NT2/D1 (cell line): Measurements from ENCODE around the gene CCDC107.

Experiments used
- DNase-seq: peaks from one replicate; pipeline ENCODE4 v3.0.0-alpha.2; 2011; ENCODE audit warnings: low read depth, low spot score
- H3K27me3 ChIP-seq: 2 replicates; pipeline ENCODE4 v1.6.0; 2011; ENCODE audit warnings: mild to moderate bottlenecking; ENCODE audit not compliant: insufficient read length, insufficient read depth
- H3K36me3 ChIP-seq: 2 replicates; pipeline ENCODE4 v1.6.1; 2011; ENCODE audit warnings: mild to moderate bottlenecking, low read length, mixed read lengths; ENCODE audit not compliant: insufficient read depth, insufficient read length
- H3K4me1 ChIP-seq: 2 replicates; pipeline ENCODE4 v1.5.1; 2011; ENCODE audit not compliant: insufficient read depth, insufficient read length
- H3K4me3 ChIP-seq: 2 replicates; pipeline ENCODE4 v1.5.1; 2011; ENCODE audit warnings: low read depth; ENCODE audit not compliant: insufficient read length
- H3K9ac ChIP-seq: 2 replicates; pipeline ENCODE4 v1.6.0; 2011; ENCODE audit warnings: low read depth; ENCODE audit not compliant: insufficient read length
- H3K9me3 ChIP-seq: 2 replicates; pipeline ENCODE4 v1.5.1; 2011; ENCODE audit warnings: mild to moderate bottlenecking, low read length; ENCODE audit not compliant: insufficient read depth
- SUZ12 ChIP-seq: IDR thresholded peaks from 2 replicates; pipeline ENCODE4 v1.6.1; 2011; ENCODE audit not compliant: insufficient read length, insufficient read depth; ENCODE audit errors: extremely low read depth
- YY1 ChIP-seq: IDR thresholded peaks from 2 replicates; pipeline ENCODE4 v1.6.1; 2011; ENCODE audit not compliant: insufficient read length, insufficient read depth
- ZNF274 ChIP-seq: IDR thresholded peaks from 2 replicates; pipeline ENCODE4 v1.6.1; 2011; ENCODE audit warnings: mild to moderate bottlenecking, low read depth, low read length

Gene CCDC107

GRCh38 chr9:35708146-35708545 is 50.1 kb downstream of the CCDC107 start:
- no peaks in the 10 kb centered on the region for H3K9me3 ChIP-seq
- no peak overlapping the region for H3K4me3 ChIP-seq
- DNase-seq = no peak
- H3K27me3 ChIP-seq = no peaks in the 10 kb centered on the region
- peaks cover 93% of the 10 kb centered on the region for H3K36me3 ChIP-seq
- no peak overlapping the region for H3K9ac ChIP-seq
- TF ChIP-seq YY1 = no peak
- TF ChIP-seq SUZ12 = no peak
- no peak for TF ChIP-seq ZNF274
- peaks cover 11% of the 10 kb centered on the region for H3K4me1 ChIP-seq

DNA sequence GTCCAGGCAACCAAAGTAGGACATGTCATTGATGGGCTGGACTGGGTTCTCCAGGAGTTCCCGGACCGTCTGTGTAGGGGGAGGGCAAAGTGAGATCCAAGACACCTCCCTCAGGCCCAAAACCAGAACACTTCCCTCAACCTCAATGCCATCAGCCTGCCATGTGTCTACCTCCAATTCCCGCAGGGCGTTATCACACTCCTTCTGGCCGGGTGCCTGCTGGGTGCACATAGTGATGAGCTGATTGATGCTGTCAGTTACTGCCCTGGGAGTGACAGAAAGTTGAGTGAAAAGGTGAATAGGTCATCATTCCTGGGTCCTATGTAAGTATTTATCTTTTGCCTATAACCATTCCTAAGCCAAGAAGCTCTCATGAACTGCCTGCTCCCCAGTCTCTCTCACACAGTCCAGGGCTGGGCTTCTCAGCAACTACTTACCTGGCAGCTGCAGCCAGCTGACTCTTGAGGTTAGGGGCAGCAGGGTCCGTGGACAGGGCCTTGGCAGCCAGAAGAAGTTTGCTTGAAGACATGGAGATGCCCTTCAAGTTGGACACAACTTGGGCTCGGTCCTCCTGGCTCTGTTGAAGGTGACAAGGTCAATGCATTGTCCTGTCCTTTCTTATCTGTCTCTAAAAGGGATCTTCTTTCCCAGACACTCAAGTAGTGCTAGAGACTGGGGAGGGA is 52.9 kb downstream of the CCDC107 start:
- no peak overlapping the region for H3K4me3 ChIP-seq
- H3K36me3 ChIP-seq = peaks cover 92% of the 10 kb centered on the region
- TF ChIP-seq YY1 (no peak), ZNF274 (no peak), SUZ12 (no peak)
- H3K27me3 ChIP-seq = no peaks in the 10 kb centered on the region
- peaks cover 14% of the 10 kb centered on the region for H3K4me1 ChIP-seq
- no peak overlapping the region for H3K9ac ChIP-seq
- no peaks in the 10 kb centered on the region for H3K9me3 ChIP-seq
- no peak for DNase-seq
